Endothelial cell of umbilical vein (primary cell): Measurements from ENCODE around the gene COL5A1.

Experiments used
- EZH2 ChIP-seq: IDR thresholded peaks from 2 replicates; pipeline ENCODE4 v1.6.1; 2012; ENCODE audit warnings: borderline replicate concordance, low read depth, mild to moderate bottlenecking, moderate library complexity, low read length, inconsistent platforms; ENCODE audit not compliant: severe bottlenecking
- FOS ChIP-seq: IDR thresholded peaks from 2 replicates; pipeline ENCODE4 v1.6.1; 2011; ENCODE audit warnings: mild to moderate bottlenecking, low read length, moderate library complexity, borderline replicate concordance; ENCODE audit not compliant: insufficient read depth
- GATA2 ChIP-seq: IDR thresholded peaks from 2 replicates; pipeline ENCODE4 v1.7.0; 2011; ENCODE audit warnings: low read depth, mild to moderate bottlenecking, moderate library complexity, mixed read lengths, low read length; ENCODE audit not compliant: insufficient read length, insufficient read depth
- JUN ChIP-seq: IDR thresholded peaks from 2 replicates; pipeline ENCODE4 v1.6.1; 2011; ENCODE audit warnings: borderline replicate concordance, low read depth; ENCODE audit not compliant: insufficient read length, insufficient read depth
- MYC ChIP-seq: IDR thresholded peaks from one replicate; pipeline ENCODE4 v1.6.1; 2011; ENCODE audit warnings: mild to moderate bottlenecking, low read depth, low read length
- POLR2A ChIP-seq: IDR thresholded peaks from 2 replicates; pipeline ENCODE4 v1.6.1; 2012; ENCODE audit warnings: low read depth, mild to moderate bottlenecking, control low read depth, low read length
- POLR2AphosphoS5 ChIP-seq: IDR thresholded peaks from 2 replicates; pipeline ENCODE4 v1.6.1; 2012; ENCODE audit warnings: low read depth, mild to moderate bottlenecking, control low read depth, low read length, moderate library complexity; ENCODE audit not compliant: insufficient read depth
- TF ChIP-seq, protein P1 (sequence below), 2 donors: IDR thresholded peaks; 1 replicate in 1 of 2; 2 replicates in 1 of 2; pipeline ENCODE4 v1.5.1; 2011; ENCODE audit warnings: low read length in 2 of 2, mild to moderate bottlenecking in 2 of 2, moderate library complexity in 2 of 2, control low read depth in 1 of 2, inconsistent platforms in 1 of 2, low read depth in 1 of 2; ENCODE audit not compliant: insufficient read depth in 1 of 2; ENCODE audit errors: extremely low read depth in 1 of 2
- TF ChIP-seq, protein P2 (sequence below): IDR thresholded peaks from 2 replicates; pipeline ENCODE4 v1.6.1; 2011; ENCODE audit not compliant: insufficient read depth, insufficient read length

DNA sequence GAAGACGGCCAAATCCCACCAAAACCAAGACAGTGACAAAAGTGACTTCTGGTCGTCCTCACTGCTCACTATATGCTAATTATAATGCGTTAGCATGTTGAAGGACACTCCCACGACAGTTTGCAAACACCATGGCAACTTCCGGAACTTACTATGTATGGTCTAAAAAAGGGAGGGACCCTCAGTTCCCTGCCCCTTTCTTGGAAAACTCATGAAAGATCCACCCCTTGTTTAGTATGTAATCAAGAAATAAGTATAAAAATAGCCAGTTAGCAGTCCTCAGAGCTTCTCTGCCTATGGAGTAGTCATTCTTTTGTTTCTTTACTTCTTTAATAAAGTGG is 248.5 kb downstream of the COL5A1 start:
- TF ChIP-seq, protein P1, sequence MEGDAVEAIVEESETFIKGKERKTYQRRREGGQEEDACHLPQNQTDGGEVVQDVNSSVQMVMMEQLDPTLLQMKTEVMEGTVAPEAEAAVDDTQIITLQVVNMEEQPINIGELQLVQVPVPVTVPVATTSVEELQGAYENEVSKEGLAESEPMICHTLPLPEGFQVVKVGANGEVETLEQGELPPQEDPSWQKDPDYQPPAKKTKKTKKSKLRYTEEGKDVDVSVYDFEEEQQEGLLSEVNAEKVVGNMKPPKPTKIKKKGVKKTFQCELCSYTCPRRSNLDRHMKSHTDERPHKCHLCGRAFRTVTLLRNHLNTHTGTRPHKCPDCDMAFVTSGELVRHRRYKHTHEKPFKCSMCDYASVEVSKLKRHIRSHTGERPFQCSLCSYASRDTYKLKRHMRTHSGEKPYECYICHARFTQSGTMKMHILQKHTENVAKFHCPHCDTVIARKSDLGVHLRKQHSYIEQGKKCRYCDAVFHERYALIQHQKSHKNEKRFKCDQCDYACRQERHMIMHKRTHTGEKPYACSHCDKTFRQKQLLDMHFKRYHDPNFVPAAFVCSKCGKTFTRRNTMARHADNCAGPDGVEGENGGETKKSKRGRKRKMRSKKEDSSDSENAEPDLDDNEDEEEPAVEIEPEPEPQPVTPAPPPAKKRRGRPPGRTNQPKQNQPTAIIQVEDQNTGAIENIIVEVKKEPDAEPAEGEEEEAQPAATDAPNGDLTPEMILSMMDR (IDR thresholded peaks at IDR 0.05; ENCODE audit: extremely low read depth in 1 of 2, insufficient read depth in 1 of 2, low read depth in 1 of 2, low read length in 2 of 2) = no peak
- TF ChIP-seq POLR2A (no peak), JUN (no peak), EZH2 (no peak), POLR2AphosphoS5 (no peak), MYC (no peak), FOS (no peak), GATA2 (no peak)
- TF ChIP-seq, protein P2, sequence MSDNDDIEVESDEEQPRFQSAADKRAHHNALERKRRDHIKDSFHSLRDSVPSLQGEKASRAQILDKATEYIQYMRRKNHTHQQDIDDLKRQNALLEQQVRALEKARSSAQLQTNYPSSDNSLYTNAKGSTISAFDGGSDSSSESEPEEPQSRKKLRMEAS = no peak
